GM12878 (cell line): Measurements from ENCODE around the gene CGN. TPM values are rescaled to one million over a fixed set of nuclear protein-coding genes. Genes with fewer than 3 reads are reported as not detected.
"Not testable (repeated sequence)": the region's sequence is repeated elsewhere in the genome, so short reads cannot be mapped to it uniquely, and the experiment has no call there.

Source experiments
- ATAC-seq: fragments of 200-7000 bp; cut with Tn5 transposase; 3 replicates; pipeline ENCODE4 v1.9.1; 2020; ENCODE audit warnings: mild to moderate bottlenecking, moderate library complexity
- BruUV-seq: library from RNA; stranded (reverse); fragments of 400-500 nt; replicated peaks from 2 replicates; lab custom pipeline; 2021; lab: Mats Ljungman, UMichigan
- CTCF ChIA-PET: fragments of 300-600 bp; sonication (Branson Sonifier 250); formaldehyde crosslinking; extraction: SDS; loops from one replicate; lab custom pipeline; 2021; ENCODE audit warnings: inconsistent platforms; lab: Yijun Ruan, JAX
- POLR2A ChIA-PET: fragments of 350-600 bp; formaldehyde crosslinking; extraction: SDS; loops from one replicate; lab custom pipeline; 2021; ENCODE audit warnings: inconsistent platforms; lab: Charles Lee
- RAD21 ChIA-PET: fragments of 300-600 bp; sonication (Branson Sonifier 250); formaldehyde crosslinking; loops from one replicate; lab custom pipeline; 2023; ENCODE audit warnings: antibody characterized with exemption; ENCODE audit not compliant: unreplicated experiment; lab: Charles Lee
- SMC1A ChIA-PET: fragments of 300-600 bp; sonication (Branson Sonifier 250); formaldehyde crosslinking; loops from one replicate; lab custom pipeline; 2023; ENCODE audit not compliant: unreplicated experiment, uncharacterized antibody; lab: Charles Lee
- DNase-seq: peaks from one replicate; pipeline ENCODE4 v3.0.0-alpha.2; 2011; ENCODE audit warnings: low read depth, low spot score
- FAIRE-seq: peaks from 3 replicates; lab custom pipeline; 2011; peaks lifted over from hg19 to GRCh38; lab: Jason Lieb, UNC
- H2AFZ ChIP-seq: 2 replicates; pipeline ENCODE4 v1.6.0; 2011; ENCODE audit warnings: low read depth, low read length, control low read depth; ENCODE audit not compliant: control insufficient read depth
- H3K27ac ChIP-seq: 2 replicates; pipeline ENCODE4 v1.5.1; 2011; ENCODE audit warnings: control low read depth; ENCODE audit not compliant: control insufficient read depth, insufficient read depth
- H3K27me3 ChIP-seq, 2 experiments: replicated peaks in 1 of 2; 2 replicates each; pipeline versions ENCODE4 v1.6.0 to v1.6.1; 2011; ENCODE audit warnings: low read length in 1 of 2; ENCODE audit not compliant: control insufficient read depth in 2 of 2, insufficient read depth in 2 of 2
- H3K36me3 ChIP-seq, 2 experiments: 2 replicates each; pipeline ENCODE4 v1.5.1; 2011; ENCODE audit warnings: low read length in 1 of 2; ENCODE audit not compliant: control insufficient read depth in 2 of 2, insufficient read depth in 2 of 2
- H3K4me1 ChIP-seq: 2 replicates; pipeline ENCODE4 v1.6.1; 2011; ENCODE audit warnings: mild to moderate bottlenecking, low read length, moderate library complexity, mixed read lengths; ENCODE audit not compliant: control insufficient read depth, insufficient read depth
- H3K4me2 ChIP-seq: 2 replicates; pipeline ENCODE4 v1.6.0; 2011; ENCODE audit warnings: control low read depth; ENCODE audit not compliant: control insufficient read depth, insufficient read depth
- H3K4me3 ChIP-seq: fragments of 200-600 bp; sonication (generic); 2 replicates; pipeline ENCODE4 v1.5.1; 2016
- H3K79me2 ChIP-seq: 2 replicates; pipeline ENCODE4 v1.6.0; 2011; ENCODE audit warnings: low read length; ENCODE audit not compliant: control insufficient read depth, insufficient read depth
- H3K9ac ChIP-seq: 2 replicates; pipeline ENCODE4 v1.8.0; 2011; ENCODE audit warnings: low read length, control low read depth, mixed read lengths; ENCODE audit not compliant: control insufficient read depth, insufficient read depth
- H3K9me3 ChIP-seq: replicated peaks from 3 replicates; pipeline ENCODE4 v1.5.1; 2011; ENCODE audit warnings: mild to moderate bottlenecking, low read length; ENCODE audit not compliant: control insufficient read depth, insufficient read depth
- H4K20me1 ChIP-seq: 2 replicates; pipeline ENCODE4 v1.6.0; 2011; ENCODE audit not compliant: control insufficient read depth, insufficient read depth
- CTCF ChIP-seq, 3 experiments: IDR thresholded peaks in 2 of 3; conservative IDR thresholded peaks in 1 of 3; 2 replicates each; pipeline ENCODE4 v1.5.1; 2011; ENCODE audit warnings: low read depth in 3 of 3, low read length in 3 of 3, mild to moderate bottlenecking in 3 of 3, control low read depth in 2 of 3, moderate library complexity in 2 of 3, inconsistent platforms in 1 of 3, mixed read lengths in 1 of 3; ENCODE audit not compliant: control insufficient read depth in 2 of 3, insufficient read depth in 1 of 3; ENCODE audit errors: extremely low read depth in 1 of 3
- KDM1A ChIP-seq: fragments of 200-600 bp; sonication (generic); IDR thresholded peaks from 2 replicates; pipeline ENCODE4 v1.6.1; 2016; ENCODE audit warnings: borderline replicate concordance
- RAD21 ChIP-seq: IDR thresholded peaks from 2 replicates; pipeline ENCODE4 v1.6.1; 2011; ENCODE audit warnings: mild to moderate bottlenecking, low read depth, low read length, moderate library complexity; ENCODE audit not compliant: insufficient read depth
- WGBS: methylation state at CpG from one replicate; pipeline ENCODE4 v1.1.6; 2016; ENCODE audit warnings: low lambda C conversion rate; ENCODE audit not compliant: insufficient replicate concordance, insufficient coverage; ENCODE audit errors: missing lambda C conversion rate; 5-methylcytosine and 5-hydroxymethylcytosine counted together
- in situ Hi-C: fragments of 300-500 bp; cut with MboI; formaldehyde crosslinking; loops from 9 replicates; pipeline ENCODE4 v1.14.3; 2018; ENCODE audit warnings: mixed read lengths
- intact Hi-C: fragments of 100-400 bp; cut with micrococcal nuclease; formaldehyde crosslinking; loops from one replicate; pipeline ENCODE4 v1.14.2; 2022; ENCODE audit not compliant: unreplicated experiment
- polyA plus RNA-seq, 11 experiments: library from polyadenylated mRNA; depleted of rRNA in 4 of 11; unstranded in 6 of 11; stranded (reverse) in 5 of 11; fragments of >200 nt; fragmentation: Nextera tagmentation in 4 of 11; fragmentation: Illumina TruSeq in 1 of 11; extraction: Ambion mirVana in 4 of 11; extraction: Trizol in 1 of 11; gene quantifications; 1 replicate in 1 of 11; 2 replicates in 10 of 11; pipeline versions ENCODE4 v1.2.1 to v1.2.3, GENCODE V29; 2011 to 2016; ENCODE audit warnings: inconsistent platforms in 2 of 11, missing spikeins in 2 of 11, low read depth in 1 of 11
- total RNA-seq, 4 experiments: library from RNA; depleted of rRNA in 3 of 4; stranded (reverse); fragments of >200 nt in 3 of 4; fragmentation: Illumina TruSeq in 1 of 4; extraction: Trizol in 1 of 4; gene quantifications; 2 replicates each; pipeline versions ENCODE4 v1.2.1 to v1.2.3, GENCODE V29; 2013 to 2021

CGN gene
- total and polyA plus RNA-seq, 10 of the 15 experiments (the other 5 are each of a cell fraction or from before 2014, with no cell fraction given), result 0.11 to 6.5 (median 3.4) TPM

- no peaks in the 10 kb centered on the region for H3K4me1 ChIP-seq
- intact Hi-C loops, result no loop called here
- H3K9me3 ChIP-seq, result no peaks in the 10 kb centered on the region
- TF ChIP-seq KDM1A (no peak), RAD21 (peak; percentile 52), CTCF (IDR thresholded peaks at IDR 0.05 in 2 of 3, conservative IDR thresholded peaks at IDR 0.05 in 1 of 3; ENCODE audit: control insufficient read depth in 2 of 3, extremely low read depth in 1 of 3, insufficient read depth in 1 of 3, low read depth in 3 of 3, low read length in 3 of 3) (peak in 2 of 3 experiments; percentile 31 to 40; a peak in 4 of 6 replicates)
- POLR2A ChIA-PET, result interaction anchor here (1.1 kb wide), 1 partner anchor 45 kb away, joined by 3 read pairs; no protein-coding TSS in a partner anchor
- RAD21 ChIA-PET, result no interaction called here
- no TSS peak for BruUV-seq
- H3K27me3 ChIP-seq, result no peaks in the 10 kb centered on the region; a peak in 1 of 4 replicates
- SMC1A ChIA-PET, result interaction anchor here (1.2 kb wide), 1 partner anchor 16 kb away, joined by 4 read pairs; no protein-coding TSS in a partner anchor
- CTCF ChIA-PET, result interaction anchor here (0.8 to 2.4 kb wide), 5 partner anchors 12 to 220 kb away, joined by 3 to 8 read pairs (median 4); no protein-coding TSS in a partner anchor
- H4K20me1 ChIP-seq, result no peaks in the 10 kb centered on the region
- in situ Hi-C loops, result no loop called here
- WGBS, result 77% methylated on average over 4 of the region's 4 CpGs
- H3K4me2 ChIP-seq, result no peak overlapping the region
- no peaks in the 10 kb centered on the region for H3K79me2 ChIP-seq
- peak; percentile 49; the same call in 2 of the 3 replicates for ATAC-seq
- H3K9ac ChIP-seq, result no peak overlapping the region
- no peak for DNase-seq
- no peak overlapping the region for H2AFZ ChIP-seq
- FAIRE-seq, result no peak
- H3K4me3 ChIP-seq, result no peak overlapping the region
- H3K27ac ChIP-seq, result no peak overlapping the region
- no peaks in the 10 kb centered on the region for H3K36me3 ChIP-seq
Observed at GRCh38 chr1:151520359-151520758, 9.2 kb downstream of the CGN start.

GRCh38 chr1:151522427-151522826, 11.2 kb downstream of the CGN start:
- POLR2A ChIA-PET, H4K20me1 ChIP-seq, H3K9ac ChIP-seq, FAIRE-seq, DNase-seq, H3K27me3 ChIP-seq, H3K4me1 ChIP-seq, intact Hi-C loops, H3K9me3 ChIP-seq, in situ Hi-C loops, H3K36me3 ChIP-seq, H3K4me2 ChIP-seq, BruUV-seq, RAD21 ChIA-PET, H3K79me2 ChIP-seq, ATAC-seq, H2AFZ ChIP-seq, H3K4me3 ChIP-seq, H3K27ac ChIP-seq: not testable (repeated sequence)
- ChIA-PET CTCF (interaction anchor here (0.9 kb wide), 1 partner anchor 78 kb away, joined by 3 read pairs; no protein-coding TSS in a partner anchor), SMC1A (interaction anchor here (0.5 to 1.0 kb wide), 4 partner anchors 68 to 371 kb away, joined by 3 read pairs; no protein-coding TSS in a partner anchor)
- 47% methylated on average over 7 of the region's 7 CpGs for WGBS
